Cardiac fibroblast (primary cell): ENCODE measurements around the gene AMFR.
A peak's percentile ranks its signal among the peaks of the same experiment; 100 is the strongest.

Experiments used
- DNase-seq, 2 donors: peaks; one replicate each; pipeline versions ENCODE4 v3.0.0 to v3.0.0-alpha.2; 2010; ENCODE audit warnings: low read depth in 2 of 2
- H3K4me3 ChIP-seq, 2 donors: replicated peaks in 1 of 2; 1 replicate in 1 of 2; 2 replicates in 1 of 2; pipeline ENCODE4 v1.5.1; 2011; ENCODE audit warnings: low read depth in 2 of 2, low read length in 2 of 2, mild to moderate bottlenecking in 2 of 2, moderate library complexity in 1 of 2
- CTCF ChIP-seq: IDR thresholded peaks from one replicate; pipeline ENCODE4 v1.5.1; 2011; ENCODE audit warnings: low read depth, mild to moderate bottlenecking, low read length, inconsistent platforms

AMFR gene

GRCh38 chr16:56371660-56371937 is 53.7 kb downstream of the AMFR start:
- TF ChIP-seq CTCF, result no peak
- no peak overlapping the region for H3K4me3 ChIP-seq
- DNase-seq, result no peak

- no peak overlapping the region for H3K4me3 ChIP-seq
- peak; percentile 33 to 51 for DNase-seq
- no peak for TF ChIP-seq CTCF
Measured at GRCh38 chr16:56370875-56371659, 54.3 kb downstream of the AMFR start.

- DNase-seq, result peak in 1 of 2 donors; percentile 44
- no peak for TF ChIP-seq CTCF
- no peak overlapping the region for H3K4me3 ChIP-seq
Measured at GRCh38 chr16:56370185-56370874, 55.0 kb downstream of the AMFR start.

- H3K4me3 ChIP-seq, result no peak overlapping the region
- TF ChIP-seq CTCF, result no peak
- DNase-seq, result no peak
Measured at GRCh38 chr16:56369202-56369601, 56.1 kb downstream of the AMFR start.

- no peak for TF ChIP-seq CTCF
- DNase-seq, result no peak
- H3K4me3 ChIP-seq, result no peak overlapping the region
Measured at GRCh38 chr16:56368545-56368944, 56.8 kb downstream of the AMFR start.

GRCh38 chr16:56367764-56368163 is 57.6 kb downstream of the AMFR start:
- DNase-seq, result no peak
- TF ChIP-seq CTCF, result no peak
- no peak overlapping the region for H3K4me3 ChIP-seq

GRCh38 chr16:56366945-56367344 is 58.4 kb downstream of the AMFR start:
- TF ChIP-seq CTCF, result no peak
- no peak for DNase-seq
- H3K4me3 ChIP-seq, result no peak overlapping the region
